ENCODE results near the gene STK11IP.

Gene STK11IP

GRCh38 chr2:219597552-219598307 lies at the start of gene STK11IP:
TSS of gene STK11IP (plus strand) at chr2:219597857. CDS start at chr2:219598120, 263 bp downstream.
- Histone ChIP-seq H3K27ac (ENCODE audit: low read depth, low read length) (peak within 1 kb of the TSS; percentile 93), H3K4me1 (ENCODE audit: control insufficient read depth, insufficient read depth, low read length) (peaks cover 4% of the 10 kb centered on the region), H3K4me3 (ENCODE audit: low read length) (peak within 1 kb of the TSS; percentile 100), H3K27me3 (ENCODE audit: control insufficient read depth, insufficient read depth, low read length) (no peaks in the 10 kb centered on the region), H3K9ac (ENCODE audit: low read length) (peak within 1 kb of the TSS; percentile 62), H3K36me3 (ENCODE audit: control insufficient read depth, insufficient read depth, low read length) (peaks cover 12% of the 10 kb centered on the region)

GRCh38 chr2:219548990-219549389 lies 48.7 kb upstream of the STK11IP start:
- Histone ChIP-seq H3K27me3 (ENCODE audit: control insufficient read depth, insufficient read depth, low read length) (peaks cover 3% of the 10 kb centered on the region), H3K4me3 (ENCODE audit: low read length) (no peak overlapping the region), H3K4me1 (ENCODE audit: control insufficient read depth, insufficient read depth, low read length) (peaks cover 6% of the 10 kb centered on the region), H3K9ac (ENCODE audit: low read length) (no peak overlapping the region), H3K36me3 (ENCODE audit: control insufficient read depth, insufficient read depth, low read length) (no peaks in the 10 kb centered on the region), H3K27ac (ENCODE audit: low read depth, low read length) (no peak overlapping the region)

GRCh38 chr2:219549619-219550018 lies 48.0 kb upstream of the STK11IP start:
- Histone ChIP-seq H3K36me3 (ENCODE audit: control insufficient read depth, insufficient read depth, low read length) (no peaks in the 10 kb centered on the region), H3K4me3 (ENCODE audit: low read length) (no peak overlapping the region), H3K27me3 (ENCODE audit: control insufficient read depth, insufficient read depth, low read length) (peaks cover 3% of the 10 kb centered on the region), H3K9ac (ENCODE audit: low read length) (no peak overlapping the region), H3K27ac (ENCODE audit: low read depth, low read length) (no peak overlapping the region), H3K4me1 (ENCODE audit: control insufficient read depth, insufficient read depth, low read length) (peaks cover 6% of the 10 kb centered on the region)

GRCh38 chr2:219551441-219552381 lies 45.9 kb upstream of the STK11IP start:
- Histone ChIP-seq H3K27ac (ENCODE audit: low read depth, low read length) (no peak overlapping the region), H3K36me3 (ENCODE audit: control insufficient read depth, insufficient read depth, low read length) (no peaks in the 10 kb centered on the region), H3K4me1 (ENCODE audit: control insufficient read depth, insufficient read depth, low read length) (peaks cover 6% of the 10 kb centered on the region), H3K27me3 (ENCODE audit: control insufficient read depth, insufficient read depth, low read length) (peaks cover 3% of the 10 kb centered on the region), H3K4me3 (ENCODE audit: low read length) (peak overlapping the region; percentile 64), H3K9ac (ENCODE audit: low read length) (no peak overlapping the region)

- Histone ChIP-seq H3K36me3 (ENCODE audit: control insufficient read depth, insufficient read depth, low read length) (no peaks in the 10 kb centered on the region), H3K27ac (ENCODE audit: low read depth, low read length) (no peak overlapping the region), H3K4me3 (ENCODE audit: low read length) (peak overlapping the region; percentile 64), H3K9ac (ENCODE audit: low read length) (no peak overlapping the region), H3K4me1 (ENCODE audit: control insufficient read depth, insufficient read depth, low read length) (peaks cover 6% of the 10 kb centered on the region), H3K27me3 (ENCODE audit: control insufficient read depth, insufficient read depth, low read length) (peaks cover 3% of the 10 kb centered on the region)
Observed at GRCh38 chr2:219552382-219553167, 45.1 kb upstream of the STK11IP start.

- H3K9ac ChIP-seq (ENCODE audit: low read length) = no peak overlapping the region
- H3K4me3 ChIP-seq (ENCODE audit: low read length) = peak overlapping the region; percentile 64
- H3K4me1 ChIP-seq (ENCODE audit: control insufficient read depth, insufficient read depth, low read length) = peaks cover 6% of the 10 kb centered on the region
- H3K27me3 ChIP-seq (ENCODE audit: control insufficient read depth, insufficient read depth, low read length) = peaks cover 3% of the 10 kb centered on the region
- no peak overlapping the region for H3K27ac ChIP-seq (ENCODE audit: low read depth, low read length)
- no peaks in the 10 kb centered on the region for H3K36me3 ChIP-seq (ENCODE audit: control insufficient read depth, insufficient read depth, low read length)
Observed at GRCh38 chr2:219553168-219553417, 44.6 kb upstream of the STK11IP start.

GRCh38 chr2:219553463-219553963 lies 44.1 kb upstream of the STK11IP start:
- Histone ChIP-seq H3K9ac (ENCODE audit: low read length) (no peak overlapping the region), H3K27ac (ENCODE audit: low read depth, low read length) (no peak overlapping the region), H3K36me3 (ENCODE audit: control insufficient read depth, insufficient read depth, low read length) (no peaks in the 10 kb centered on the region), H3K4me3 (ENCODE audit: low read length) (no peak overlapping the region), H3K27me3 (ENCODE audit: control insufficient read depth, insufficient read depth, low read length) (peaks cover 3% of the 10 kb centered on the region), H3K4me1 (ENCODE audit: control insufficient read depth, insufficient read depth, low read length) (peaks cover 6% of the 10 kb centered on the region)

- no peak overlapping the region for H3K9ac ChIP-seq (ENCODE audit: low read length)
- no peak overlapping the region for H3K27ac ChIP-seq (ENCODE audit: low read depth, low read length)
- peaks cover 3% of the 10 kb centered on the region for H3K27me3 ChIP-seq (ENCODE audit: control insufficient read depth, insufficient read depth, low read length)
- H3K4me1 ChIP-seq (ENCODE audit: control insufficient read depth, insufficient read depth, low read length) = peaks cover 6% of the 10 kb centered on the region
- no peaks in the 10 kb centered on the region for H3K36me3 ChIP-seq (ENCODE audit: control insufficient read depth, insufficient read depth, low read length)
- no peak overlapping the region for H3K4me3 ChIP-seq (ENCODE audit: low read length)
Observed at GRCh38 chr2:219554350-219554749, 43.3 kb upstream of the STK11IP start.

- Histone ChIP-seq H3K4me1 (ENCODE audit: control insufficient read depth, insufficient read depth, low read length) (peaks cover 6% of the 10 kb centered on the region), H3K4me3 (ENCODE audit: low read length) (no peak overlapping the region), H3K27ac (ENCODE audit: low read depth, low read length) (no peak overlapping the region), H3K9ac (ENCODE audit: low read length) (no peak overlapping the region), H3K27me3 (ENCODE audit: control insufficient read depth, insufficient read depth, low read length) (no peaks in the 10 kb centered on the region), H3K36me3 (ENCODE audit: control insufficient read depth, insufficient read depth, low read length) (no peaks in the 10 kb centered on the region)
Observed at GRCh38 chr2:219555956-219556355, 41.7 kb upstream of the STK11IP start.

GRCh38 chr2:219556413-219556812 lies 41.2 kb upstream of the STK11IP start:
- Histone ChIP-seq H3K9ac (ENCODE audit: low read length) (no peak overlapping the region), H3K4me1 (ENCODE audit: control insufficient read depth, insufficient read depth, low read length) (peaks cover 6% of the 10 kb centered on the region), H3K4me3 (ENCODE audit: low read length) (no peak overlapping the region), H3K27ac (ENCODE audit: low read depth, low read length) (no peak overlapping the region), H3K27me3 (ENCODE audit: control insufficient read depth, insufficient read depth, low read length) (no peaks in the 10 kb centered on the region), H3K36me3 (ENCODE audit: control insufficient read depth, insufficient read depth, low read length) (no peaks in the 10 kb centered on the region)

GRCh38 chr2:219557320-219557719 lies 40.3 kb upstream of the STK11IP start:
- Histone ChIP-seq H3K27ac (ENCODE audit: low read depth, low read length) (no peak overlapping the region), H3K4me3 (ENCODE audit: low read length) (no peak overlapping the region), H3K9ac (ENCODE audit: low read length) (no peak overlapping the region), H3K27me3 (ENCODE audit: control insufficient read depth, insufficient read depth, low read length) (no peaks in the 10 kb centered on the region), H3K4me1 (ENCODE audit: control insufficient read depth, insufficient read depth, low read length) (peaks cover 3% of the 10 kb centered on the region), H3K36me3 (ENCODE audit: control insufficient read depth, insufficient read depth, low read length) (no peaks in the 10 kb centered on the region)

Measured in rectal smooth muscle tissue (tissue), 1 donor.